HG03439 (cell line): ENCODE measurements around the gene VPS8.
"Not testable (repeated sequence)": the region's sequence is repeated elsewhere in the genome, so short reads cannot be mapped to it uniquely, and the experiment has no call there.

Source experiments
- ATAC-seq: cut with Tn5 transposase; IDR thresholded peaks from one replicate; pipeline ENCODE4 v1.9.1; 2021; ENCODE audit warnings: mild to moderate bottlenecking, moderate library complexity; ENCODE audit not compliant: unreplicated experiment

The VPS8 gene

GRCh38 chr3:184864000-184864399, 52.0 kb downstream of the VPS8 start:
- no peak for ATAC-seq

GRCh38 chr3:184868477-184868876, 56.5 kb downstream of the VPS8 start:
- no peak for ATAC-seq

DNA sequence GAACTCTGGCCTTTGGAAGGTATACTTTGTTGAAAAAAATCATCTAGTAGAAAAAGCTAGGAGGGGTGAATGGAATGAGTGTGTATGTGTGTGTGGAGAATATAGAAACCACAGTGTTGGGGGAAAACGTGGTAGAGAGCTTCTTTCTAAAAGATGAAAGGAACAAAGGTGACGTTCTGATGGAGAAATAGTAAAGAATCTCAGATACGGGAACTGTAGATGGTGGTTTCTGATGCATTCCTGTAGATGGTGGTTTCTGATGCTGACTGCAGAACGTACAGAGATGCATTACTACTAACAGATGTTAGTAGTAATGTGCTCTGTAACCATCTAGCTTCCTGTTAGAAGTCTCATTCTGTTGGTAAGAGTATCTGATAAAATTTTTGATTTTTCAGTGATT, 60.2 kb downstream of the VPS8 start:
- no peak for ATAC-seq

GRCh38 chr3:184873141-184873540, 61.2 kb downstream of the VPS8 start:
- ATAC-seq: no peak

DNA sequence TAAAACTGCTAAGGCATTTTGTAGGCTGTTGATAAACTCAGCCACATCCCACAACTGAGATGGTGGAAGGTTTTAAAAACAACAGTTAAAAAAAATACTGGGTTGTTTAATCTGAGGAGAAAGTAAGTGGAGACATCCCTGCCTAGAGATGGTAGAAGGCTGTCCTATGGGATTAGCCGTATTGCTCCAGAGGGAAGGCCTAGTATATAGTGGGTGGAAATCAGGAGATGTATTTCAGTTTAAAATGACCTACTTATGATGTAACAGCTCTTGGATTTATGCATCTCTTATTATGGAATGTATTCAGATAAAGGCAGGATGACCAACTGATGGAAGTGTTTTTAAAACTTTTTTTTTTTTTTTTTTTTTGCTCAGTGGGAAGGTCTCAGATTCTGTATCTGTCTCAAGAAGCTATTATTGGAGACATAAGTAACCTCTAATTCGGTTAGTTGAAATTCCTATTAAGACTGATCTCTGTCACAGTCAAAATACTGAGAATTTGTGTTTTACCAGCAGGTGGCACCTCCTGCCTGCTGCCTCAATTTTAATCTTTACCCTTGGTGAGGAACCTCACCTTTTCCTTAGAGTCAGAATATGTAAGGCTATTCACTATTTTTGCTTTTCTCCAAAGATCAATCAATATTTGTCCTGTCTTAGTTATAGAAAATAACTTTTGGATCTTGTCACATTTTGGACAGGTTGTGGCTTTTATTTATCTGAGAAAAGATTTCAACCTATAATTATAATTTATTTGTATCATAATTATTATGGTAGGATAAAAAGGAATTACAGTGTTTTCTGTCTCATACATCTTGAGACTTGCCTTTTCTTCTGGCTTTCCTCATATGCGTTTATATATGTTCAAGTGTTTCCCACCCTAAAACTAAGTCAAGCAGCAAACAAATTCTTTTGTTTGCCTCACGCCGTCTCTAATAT, 63.0 kb downstream of the VPS8 start:
- ATAC-seq: no peak

GRCh38 chr3:184880276-184881019, 68.5 kb downstream of the VPS8 start:
- no peak for ATAC-seq

DNA sequence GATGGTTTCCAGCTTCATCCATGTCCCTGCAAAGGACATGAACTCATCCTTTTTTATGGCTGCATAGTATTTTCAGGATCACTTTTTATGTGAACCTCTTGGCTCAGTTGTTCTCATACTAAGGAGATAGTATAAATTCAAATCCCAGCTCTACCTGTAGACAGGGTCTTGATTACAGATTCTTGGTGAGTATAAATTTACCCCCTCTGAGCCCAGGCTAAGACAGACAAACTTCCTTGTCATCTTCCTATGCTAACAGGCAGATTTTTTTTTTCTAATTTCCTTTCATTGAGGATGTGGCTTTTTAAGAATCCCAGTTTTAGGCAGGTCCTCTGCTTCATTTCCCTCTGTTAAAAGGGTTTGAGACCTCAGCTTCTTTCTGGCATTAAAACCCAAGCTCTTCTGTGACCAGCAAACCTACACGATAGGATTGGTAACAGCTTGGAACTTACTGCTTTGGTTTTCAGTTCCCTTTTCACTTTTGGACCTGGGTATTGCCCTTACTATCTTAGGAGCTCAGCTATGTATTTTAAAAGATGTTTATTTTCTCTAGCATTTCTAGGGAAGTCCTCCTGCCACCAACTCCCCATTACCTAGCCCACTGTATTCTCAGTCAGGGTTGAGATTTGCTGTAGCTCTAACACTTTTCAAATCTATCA, 72.5 kb downstream of the VPS8 start:
- ATAC-seq: no peak

- no peak for ATAC-seq
These were observed 73.1 kb downstream of the VPS8 start for GRCh38 chr3:184885112-184885511.

GRCh38 chr3:184887574-184887973, 75.6 kb downstream of the VPS8 start:
- ATAC-seq: no peak

GRCh38 chr3:184889312-184889904, 77.4 kb downstream of the VPS8 start:
- no peak for ATAC-seq

GRCh38 chr3:184894051-184894450, 82.1 kb downstream of the VPS8 start:
- no peak for ATAC-seq

- no peak for ATAC-seq
These were observed 83.4 kb downstream of the VPS8 start for GRCh38 chr3:184895350-184895749.

- no peak for ATAC-seq
These were observed 84.4 kb downstream of the VPS8 start for GRCh38 chr3:184896336-184896735.

DNA sequence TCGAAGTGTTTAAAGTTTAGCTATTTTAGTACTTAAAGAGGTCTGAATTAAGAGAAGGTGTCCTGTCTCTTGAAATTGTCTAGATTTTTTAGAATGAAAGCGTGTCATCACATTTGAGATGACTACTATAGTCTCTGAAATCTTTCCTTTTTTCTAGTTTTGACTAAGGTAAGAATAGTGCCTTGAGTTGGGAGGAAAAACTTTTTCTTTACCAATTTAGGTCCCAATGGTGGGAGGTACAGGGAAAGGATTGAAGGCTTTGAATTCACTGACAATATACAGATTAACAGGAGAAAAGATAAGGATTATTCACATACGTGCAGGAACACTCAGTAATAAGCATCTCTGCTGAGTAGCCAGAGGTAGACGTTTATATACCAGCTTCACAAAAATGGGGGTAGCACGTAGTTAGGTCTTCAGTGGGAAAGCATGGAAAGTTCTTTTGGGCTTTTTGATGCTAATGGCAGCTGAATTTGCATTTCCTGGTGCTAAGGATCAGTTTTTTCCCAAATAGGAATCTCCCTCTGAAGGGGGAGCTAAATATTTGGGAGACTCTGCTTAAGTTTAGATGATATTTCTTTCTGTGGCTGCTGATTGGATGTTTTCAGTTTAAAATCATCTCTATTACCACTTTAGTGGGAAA, 88.1 kb downstream of the VPS8 start:
- ATAC-seq: no peak

GRCh38 chr3:184907031-184907430, 95.1 kb downstream of the VPS8 start:
- ATAC-seq: not testable (repeated sequence)

GRCh38 chr3:184907681-184908649, 96.0 kb downstream of the VPS8 start:
- ATAC-seq: no peak

DNA sequence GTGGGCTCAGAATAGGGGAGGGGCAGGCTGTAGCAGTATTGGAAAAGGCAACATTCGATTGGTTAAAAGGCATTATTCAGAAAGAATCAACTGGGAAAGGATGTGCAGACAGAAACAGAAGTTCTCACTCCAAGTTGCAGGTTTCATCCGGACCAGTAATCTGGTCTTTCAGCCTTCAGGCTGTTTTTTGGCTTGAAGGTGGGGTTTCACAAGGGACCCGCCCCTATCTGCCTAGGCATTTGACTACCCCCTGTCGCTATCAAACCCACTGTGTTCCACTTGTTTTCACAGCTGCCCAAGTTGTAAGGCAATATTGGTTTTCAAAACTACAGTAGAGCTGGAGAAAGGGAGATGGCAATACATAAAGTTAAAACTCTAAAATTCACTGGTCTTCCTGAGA, 96.9 kb downstream of the VPS8 start:
- no peak for ATAC-seq

- ATAC-seq: no peak
These were observed 98.7 kb downstream of the VPS8 start for GRCh38 chr3:184910664-184911063.

- ATAC-seq: no peak
These were observed 99.6 kb downstream of the VPS8 start for GRCh38 chr3:184911570-184911969.
